SK-N-SH treated with all-trans-retinoic acid at 6 μM for 48 hours (cell line): ENCODE measurements around the gene CNGA3.

Source experiments
- CREB5 ChIP-seq: fragments of 250-450 bp; sonication (Bioruptor Pico); IDR thresholded peaks from 2 replicates; pipeline ENCODE4 v1.5.1; 2020; ENCODE audit warnings: low read depth, mild to moderate bottlenecking, moderate library complexity
- GLIS3 ChIP-seq: fragments of 250-450 bp; sonication (Bioruptor Pico); IDR thresholded peaks from 2 replicates; pipeline ENCODE4 v1.5.0; 2020; ENCODE audit warnings: mild to moderate bottlenecking, moderate library complexity
- PATZ1 ChIP-seq: fragments of 250-450 bp; sonication (Bioruptor Pico); IDR thresholded peaks from 2 replicates; pipeline ENCODE4 v1.8.0; 2020; ENCODE audit warnings: mild to moderate bottlenecking, moderate library complexity, borderline replicate concordance
- PPARA ChIP-seq: fragments of 250-450 bp; sonication (Bioruptor Pico); IDR thresholded peaks from 2 replicates; pipeline ENCODE4 v1.5.0; 2020; ENCODE audit warnings: mild to moderate bottlenecking, borderline replicate concordance
- SNAI2 ChIP-seq: fragments of 250-450 bp; sonication (Bioruptor Pico); IDR thresholded peaks from 2 replicates; pipeline ENCODE4 v1.5.0; 2020; ENCODE audit warnings: mild to moderate bottlenecking, moderate library complexity
- ZFP30 ChIP-seq: fragments of 450-650 bp; formaldehyde crosslinking; IDR thresholded peaks from 2 replicates; pipeline ENCODE4 v1.5.0; 2022; ENCODE audit warnings: mild to moderate bottlenecking, moderate library complexity

- TF ChIP-seq PPARA (CRISPR knock-in tag) (no peak), ZFP30 (CRISPR knock-in tag) (no peak), PATZ1 (CRISPR knock-in tag) (no peak), SNAI2 (CRISPR knock-in tag) (no peak), CREB5 (CRISPR knock-in tag) (no peak), GLIS3 (CRISPR knock-in tag) (no peak)
Observed at GRCh38 chr2:98389251-98389605, 43.0 kb downstream of the CNGA3 start.
